Measurements from ENCODE around the gene DECR2. TPM values are rescaled to one million over a fixed set of nuclear protein-coding genes. Genes with fewer than 3 reads are reported as not detected.

Gene DECR2
- total RNA-seq, 1 donor from 2014 or later = 17.4 TPM

- peaks cover 25% of the 10 kb centered on the region for H4K20me1 ChIP-seq (ENCODE audit: insufficient read depth, low read length)
- Mint-ChIP-seq H3K4me1 (ENCODE audit: low read depth, unreplicated experiment) (no peaks in the 10 kb centered on the region), H3K9me3 (ENCODE audit: unreplicated experiment) (no peaks in the 10 kb centered on the region), H3K27me3 (ENCODE audit: low read depth, unreplicated experiment) (no peaks in the 10 kb centered on the region), H3K4me3 (ENCODE audit: unreplicated experiment) (peak overlapping the region; percentile 84), H3K36me3 (ENCODE audit: low read depth, unreplicated experiment) (peaks cover 2% of the 10 kb centered on the region), H3K27ac (ENCODE audit: unreplicated experiment) (no peak overlapping the region)
- peak overlapping the region; percentile 78 for H3K4me3 ChIP-seq (ENCODE audit: insufficient read depth, low read depth, low read length)
- H3K9ac ChIP-seq (ENCODE audit: low read length) = peak overlapping the region; percentile 87
- no peaks in the 10 kb centered on the region for H3K27me3 ChIP-seq (ENCODE audit: insufficient read depth, low read length)
- no peak overlapping the region for H2AFZ ChIP-seq (ENCODE audit: low read depth, low read length)
- no peak for TF ChIP-seq CTCF (IDR thresholded peaks at IDR 0.05; ENCODE audit: insufficient read depth, low read depth, low read length)
- no peak for TF ChIP-seq EZH2 (IDR thresholded peaks at IDR 0.05; ENCODE audit: insufficient read depth, low read length)
- H3K4me2 ChIP-seq (ENCODE audit: low read length) = peak overlapping the region; percentile 93
- H3K36me3 ChIP-seq (ENCODE audit: insufficient read depth, low read length) = no peaks in the 10 kb centered on the region
- no peak overlapping the region for H3K27ac ChIP-seq (ENCODE audit: low read depth, low read length)
- no peak for DNase-seq (ENCODE audit: low read depth)
- peaks cover 9% of the 10 kb centered on the region for H3K79me2 ChIP-seq (ENCODE audit: insufficient read depth, low read length)
- peaks cover 8% of the 10 kb centered on the region for H3K4me1 ChIP-seq (ENCODE audit: insufficient read depth, low read length)
- H3K9me3 ChIP-seq (ENCODE audit: insufficient read depth, low read depth, low read length) = no peaks in the 10 kb centered on the region
- FAIRE-seq = no peak
Measured at GRCh38 chr16:400061-400591, 1.6 kb upstream of the DECR2 start.

- Mint-ChIP-seq H3K9me3 (ENCODE audit: unreplicated experiment) (no peaks in the 10 kb centered on the region), H3K4me1 (ENCODE audit: low read depth, unreplicated experiment) (no peaks in the 10 kb centered on the region), H3K36me3 (ENCODE audit: low read depth, unreplicated experiment) (peaks cover 2% of the 10 kb centered on the region), H3K4me3 (ENCODE audit: unreplicated experiment) (no peak overlapping the region), H3K27me3 (ENCODE audit: low read depth, unreplicated experiment) (no peaks in the 10 kb centered on the region), H3K27ac (ENCODE audit: unreplicated experiment) (peak overlapping the region; percentile 7)
- H3K27ac ChIP-seq (ENCODE audit: low read depth, low read length) = no peak overlapping the region
- FAIRE-seq = no peak
- H3K27me3 ChIP-seq (ENCODE audit: insufficient read depth, low read length) = no peaks in the 10 kb centered on the region
- H3K9ac ChIP-seq (ENCODE audit: low read length) = no peak overlapping the region
- H3K4me1 ChIP-seq (ENCODE audit: insufficient read depth, low read length) = peaks cover 8% of the 10 kb centered on the region
- peaks cover 5% of the 10 kb centered on the region for H4K20me1 ChIP-seq (ENCODE audit: insufficient read depth, low read length)
- H3K4me3 ChIP-seq (ENCODE audit: insufficient read depth, low read depth, low read length) = no peak overlapping the region
- no peak overlapping the region for H3K4me2 ChIP-seq (ENCODE audit: low read length)
- no peaks in the 10 kb centered on the region for H3K36me3 ChIP-seq (ENCODE audit: insufficient read depth, low read length)
- peaks cover 9% of the 10 kb centered on the region for H3K79me2 ChIP-seq (ENCODE audit: insufficient read depth, low read length)
- TF ChIP-seq EZH2 (IDR thresholded peaks at IDR 0.05; ENCODE audit: insufficient read depth, low read length) (no peak), CTCF (IDR thresholded peaks at IDR 0.05; ENCODE audit: insufficient read depth, low read depth, low read length) (no peak)
- no peaks in the 10 kb centered on the region for H3K9me3 ChIP-seq (ENCODE audit: insufficient read depth, low read depth, low read length)
- H2AFZ ChIP-seq (ENCODE audit: low read depth, low read length) = no peak overlapping the region
- no peak for DNase-seq (ENCODE audit: low read depth)
Measured at GRCh38 chr16:404971-405486, 3.3 kb downstream of the DECR2 start.
